Inflammatory macrophage (primary cell): Measurements from ENCODE around the gene FGFBP1.
A peak's percentile ranks its signal among the peaks of the same experiment; 100 is the strongest.
"Not testable (repeated sequence)": the region's sequence is repeated elsewhere in the genome, so short reads cannot be mapped to it uniquely, and the experiment has no call there.

Experiments
- DNase-seq, 2 donors: peaks; one replicate each; pipeline ENCODE4 v3.0.0-alpha.2; 2020 to 2022

Gene FGFBP1

DNA sequence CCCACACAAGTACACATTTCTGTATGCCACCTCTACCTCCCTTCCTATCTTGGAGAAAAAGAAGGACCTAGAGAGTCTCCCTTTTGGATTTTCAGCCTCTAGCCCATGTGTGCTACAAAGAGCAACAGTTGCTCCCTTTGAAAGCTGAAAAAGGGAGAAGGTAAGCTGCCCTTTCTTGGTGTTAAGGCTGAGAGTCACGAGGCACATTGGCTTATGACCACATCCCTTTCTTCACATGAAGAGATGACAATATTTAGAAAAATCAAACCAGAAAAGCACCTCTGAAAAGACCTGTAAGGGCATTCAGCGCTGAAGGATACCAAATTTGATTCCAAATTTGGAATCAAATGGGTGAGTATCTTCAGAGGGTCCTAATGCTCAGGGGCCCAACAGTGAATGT is 6.4 kb upstream of the FGFBP1 start:
- no peak for DNase-seq

DNA sequence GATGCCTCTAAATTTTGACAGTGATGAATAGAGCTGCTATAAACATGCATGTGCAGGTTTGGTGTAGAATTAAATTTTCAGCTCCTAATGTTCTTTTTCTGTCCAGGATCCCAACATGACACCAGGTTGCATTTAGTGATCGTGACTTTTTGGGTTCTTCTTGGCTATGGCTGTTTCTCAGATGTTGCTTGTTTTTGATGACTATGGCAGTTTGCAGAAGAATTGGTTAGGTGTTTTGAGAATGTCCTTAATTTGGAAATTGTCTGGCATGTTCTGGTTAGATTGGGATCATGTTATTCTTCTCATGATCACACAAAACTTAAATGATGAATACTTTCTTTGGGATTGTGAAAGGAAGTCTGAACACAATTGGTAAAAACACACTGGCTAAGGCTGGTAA is 3.7 kb upstream of the FGFBP1 start:
- DNase-seq: no peak

GRCh38 chr4:15938182-15938581 is 358 bp downstream of the FGFBP1 start:
- DNase-seq: no peak

GRCh38 chr4:15936495-15936894 is 2.0 kb downstream of the FGFBP1 start:
- DNase-seq: no peak

DNA sequence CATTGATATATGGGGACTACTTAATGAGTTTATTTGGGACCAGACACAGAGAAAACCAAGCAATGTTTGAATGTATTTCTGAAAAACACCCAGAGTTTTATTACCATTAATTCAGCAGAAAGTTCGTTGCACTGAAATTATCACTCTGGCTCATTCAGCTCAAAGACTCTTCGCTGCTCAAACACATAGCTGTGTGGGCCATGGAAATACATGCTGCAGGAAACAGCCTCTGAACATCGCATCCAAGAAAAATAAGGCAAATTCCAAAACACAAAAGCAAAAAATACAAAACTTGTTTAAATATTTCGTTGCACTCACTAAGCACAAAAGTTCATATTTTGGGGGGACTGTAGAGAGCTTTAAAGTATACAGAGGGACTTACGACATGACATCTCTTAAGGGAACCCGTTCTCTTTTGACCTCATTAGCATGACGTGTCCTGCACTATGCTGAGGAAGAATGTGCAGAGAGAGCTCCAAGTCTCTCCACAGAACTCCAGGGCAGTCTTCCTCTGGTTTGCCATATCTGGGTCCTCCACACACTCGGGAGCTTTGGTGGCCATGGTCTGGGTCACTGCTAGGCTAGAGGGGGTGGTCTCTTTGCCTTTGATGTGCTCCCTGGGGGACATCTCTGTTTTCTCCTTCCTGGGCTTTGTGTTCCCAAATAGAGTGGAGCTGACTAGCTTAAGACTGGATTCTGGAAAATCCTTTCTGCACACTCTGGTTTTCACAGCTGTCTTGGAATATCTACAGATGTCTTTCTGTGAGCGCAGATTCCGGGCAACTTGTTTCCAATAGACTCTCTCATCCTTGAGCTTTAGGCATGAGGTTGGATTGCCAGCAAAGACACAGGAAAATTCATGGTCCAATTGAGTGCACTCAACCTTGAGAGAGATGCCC is 2.8 kb downstream of the FGFBP1 start:
- no peak for DNase-seq

DNA sequence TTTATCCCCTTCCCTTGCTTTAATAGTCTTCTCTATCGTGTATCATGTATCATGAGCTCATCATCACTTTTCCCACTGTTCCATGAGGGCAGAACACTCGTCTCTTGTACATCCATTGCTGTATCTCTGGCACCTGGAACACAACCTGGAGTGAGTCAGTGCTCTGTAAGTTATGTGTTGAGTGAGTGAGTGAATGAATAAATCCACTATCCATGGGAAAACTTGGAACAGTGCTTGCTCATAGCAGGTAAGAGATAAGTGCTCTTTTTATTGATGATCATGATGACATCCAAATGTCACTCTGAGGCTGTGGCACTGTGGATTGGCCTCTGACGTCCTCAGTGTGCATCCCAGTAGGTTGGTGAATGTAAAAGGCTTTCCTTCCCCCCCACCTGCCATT is 4.3 kb downstream of the FGFBP1 start:
- DNase-seq: no peak

GRCh38 chr4:15931451-15932210 is 6.9 kb downstream of the FGFBP1 start:
- peak in 1 of 2 donors; percentile 12 for DNase-seq

- no peak for DNase-seq
These were observed 8.2 kb downstream of the FGFBP1 start for GRCh38 chr4:15930314-15930713.

DNA sequence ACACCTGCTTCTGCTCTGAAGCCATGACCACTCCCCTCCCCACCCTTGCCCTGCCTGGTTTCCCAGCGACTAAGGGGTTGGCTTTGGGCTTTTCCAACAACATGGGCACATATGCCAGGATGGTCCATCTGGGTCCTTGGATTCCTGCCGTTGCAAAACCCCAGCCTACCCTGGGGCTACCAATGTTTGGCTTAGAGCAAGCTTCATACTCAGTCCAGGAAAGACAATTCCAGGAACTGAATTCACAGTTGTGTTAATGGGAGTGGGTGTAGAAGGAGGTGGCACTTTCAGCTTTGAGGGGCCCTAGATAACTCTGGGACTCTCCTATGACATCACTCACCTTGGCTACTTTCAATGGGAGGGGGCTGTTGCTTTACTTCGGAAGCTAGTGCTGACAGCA is 9.0 kb downstream of the FGFBP1 start:
- DNase-seq: no peak

- DNase-seq: no peak
These were observed 9.7 kb downstream of the FGFBP1 start for GRCh38 chr4:15928883-15929282.

GRCh38 chr4:15926486-15926885 is 12.1 kb downstream of the FGFBP1 start:
- no peak for DNase-seq

GRCh38 chr4:15925830-15926229 is 12.7 kb downstream of the FGFBP1 start:
- DNase-seq: no peak

DNA sequence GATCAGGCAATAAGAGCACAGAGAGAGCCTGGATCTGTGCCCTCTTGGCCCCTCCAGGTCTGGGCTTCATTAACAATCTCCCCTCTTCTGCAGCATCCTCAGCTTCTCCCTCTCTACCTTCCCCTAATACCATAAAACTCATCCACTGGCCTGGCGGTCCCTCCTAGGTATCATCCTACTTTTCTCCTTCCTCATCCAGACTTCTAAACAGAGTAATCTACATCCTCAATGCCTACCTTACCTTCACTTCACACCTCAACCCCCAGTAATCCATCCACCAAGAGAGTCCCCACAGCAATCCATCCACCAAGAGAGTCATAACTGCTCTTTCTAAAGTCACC is 17.0 kb downstream of the FGFBP1 start:
- DNase-seq: no peak

DNA sequence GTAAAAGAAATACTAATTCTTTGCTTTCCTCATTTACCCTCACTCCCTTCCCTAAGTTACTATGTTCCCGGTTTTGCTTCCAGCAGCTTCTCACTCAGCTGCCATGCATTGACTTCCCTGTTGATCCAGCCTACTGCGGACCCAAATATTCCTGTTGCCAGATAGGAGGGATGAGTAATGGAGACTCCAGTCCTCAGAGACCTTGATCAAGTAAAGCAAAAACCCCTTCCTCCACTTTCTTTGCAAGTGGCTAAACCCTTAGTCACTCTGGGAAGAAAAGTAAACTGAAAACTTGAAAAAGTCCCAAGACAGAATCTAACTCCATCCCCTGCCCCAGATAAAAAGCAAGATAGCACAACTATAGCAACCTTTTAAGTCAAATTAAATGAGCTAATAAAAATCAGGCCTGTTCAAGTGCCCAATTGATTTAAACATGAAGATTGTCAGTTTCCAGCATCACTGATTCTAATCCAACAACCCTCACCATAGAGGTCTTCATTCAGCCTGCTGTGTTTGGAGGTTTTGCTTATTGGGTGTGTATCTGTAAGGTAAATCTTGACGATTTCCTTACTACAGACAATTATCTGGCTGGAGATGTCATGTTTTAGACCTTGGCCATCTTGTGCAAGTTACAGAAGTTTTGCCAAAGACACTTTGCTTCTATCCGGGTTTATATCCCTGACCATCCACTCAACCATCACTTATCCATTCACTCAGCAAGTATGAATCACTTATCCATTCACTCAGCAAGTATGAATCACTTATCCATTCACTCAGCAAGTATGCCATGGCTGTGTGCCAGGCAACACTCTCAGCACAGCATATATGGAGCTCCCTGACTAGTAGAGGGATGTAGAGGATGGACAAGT is 17.6 kb downstream of the FGFBP1 start:
- no peak for DNase-seq

DNA sequence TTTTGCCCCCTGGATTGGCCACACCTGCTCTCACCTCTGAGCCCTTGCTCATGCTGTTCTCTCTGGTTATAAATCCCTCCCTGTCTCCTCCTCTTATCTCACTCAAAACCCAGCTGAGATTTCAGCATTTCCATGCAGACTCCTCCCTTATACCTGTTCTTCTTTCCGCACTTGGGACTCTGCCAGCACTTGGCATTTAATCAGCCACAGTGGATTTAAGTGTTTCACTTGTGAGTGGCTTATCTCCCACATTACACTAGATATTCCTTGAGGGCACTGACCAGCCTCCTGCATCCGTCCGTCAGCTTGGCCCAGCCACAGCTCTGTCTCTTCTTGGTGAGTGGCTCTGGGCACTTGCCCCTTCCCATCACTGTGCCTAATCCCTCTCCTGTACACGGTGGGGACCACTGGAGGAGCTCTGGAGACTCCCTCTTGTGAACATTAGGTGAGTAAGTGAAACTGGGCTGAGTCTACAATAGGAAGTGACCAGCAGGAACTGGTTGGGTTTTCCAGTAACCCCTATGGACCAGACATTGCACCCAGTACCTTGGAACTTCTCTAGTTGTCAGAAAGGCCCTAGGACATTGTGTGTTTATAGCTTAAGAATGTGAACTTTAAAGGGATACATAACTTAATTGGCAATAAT is 19.9 kb downstream of the FGFBP1 start:
- DNase-seq: no peak

DNA sequence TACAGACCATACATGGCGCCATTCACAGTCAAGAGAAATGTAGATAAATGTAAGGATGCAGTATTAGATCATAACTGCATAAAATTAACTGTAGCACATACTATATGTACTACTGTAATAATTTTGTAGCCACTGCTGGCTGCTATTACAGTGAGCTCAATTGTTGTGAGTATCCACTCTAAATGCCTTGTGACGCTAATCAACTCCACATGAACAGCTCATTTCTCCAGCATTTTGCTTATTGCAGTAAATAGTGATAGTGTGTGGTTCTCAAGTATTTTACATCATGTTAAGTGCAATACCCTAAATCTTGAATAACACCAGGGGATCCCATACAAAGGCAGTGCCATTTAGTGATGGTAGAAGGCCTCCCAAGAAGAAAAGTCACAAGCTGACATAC is 21.2 kb downstream of the FGFBP1 start:
- no peak for DNase-seq

GRCh38 chr4:15916358-15916757 is 22.2 kb downstream of the FGFBP1 start:
- DNase-seq: not testable (repeated sequence)

DNA sequence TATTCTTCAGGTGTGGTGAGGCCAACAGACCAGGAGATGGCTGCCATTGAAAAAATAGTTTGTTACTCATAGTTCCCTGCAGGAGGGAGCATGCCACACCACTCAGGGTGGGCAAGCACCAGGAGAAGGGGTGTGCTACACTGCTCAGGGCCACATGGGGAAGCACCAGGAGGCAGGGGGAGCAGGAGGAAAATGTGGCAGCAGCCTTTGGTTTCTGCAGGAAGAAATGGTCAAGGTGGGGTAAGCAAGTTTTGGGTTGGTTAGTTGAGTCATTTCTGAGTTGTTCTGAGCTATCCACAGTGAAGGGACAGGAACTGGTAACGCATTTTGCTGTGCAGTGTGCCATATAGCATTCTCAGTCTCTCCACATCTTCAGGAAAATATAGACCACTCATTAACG is 23.8 kb downstream of the FGFBP1 start:
- DNase-seq: no peak

GRCh38 chr4:15914291-15914690 is 24.2 kb downstream of the FGFBP1 start:
- no peak for DNase-seq

GRCh38 chr4:15913631-15913970 is 24.9 kb downstream of the FGFBP1 start:
- no peak for DNase-seq

GRCh38 chr4:15912961-15913630 is 25.4 kb downstream of the FGFBP1 start:
- DNase-seq: no peak

DNA sequence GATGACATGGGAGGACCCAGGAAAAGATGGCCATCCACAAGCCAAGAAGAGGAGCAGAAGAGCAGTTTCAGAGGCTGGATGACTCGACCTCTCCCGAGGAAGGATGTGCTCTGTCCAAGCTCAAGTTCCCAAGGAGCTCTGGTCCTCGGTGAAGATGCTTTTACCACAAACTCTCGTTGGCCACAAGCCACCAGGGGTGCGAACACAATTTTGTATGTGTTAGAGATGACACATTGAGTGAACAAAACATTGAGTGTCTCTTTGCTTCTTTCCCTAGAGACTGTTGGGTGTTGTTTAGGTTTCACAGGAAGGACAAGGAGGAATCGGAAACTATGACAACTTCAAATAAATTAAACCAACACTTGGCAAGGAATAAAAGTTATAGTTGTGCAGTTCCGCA is 26.3 kb downstream of the FGFBP1 start:
- DNase-seq: no peak
